Measurements from ENCODE around the gene EXT2. TPM values are rescaled to one million over a fixed set of nuclear protein-coding genes. Genes with fewer than 3 reads are reported as not detected.

EXT2 gene
- total and polyA plus RNA-seq, 10 of the 15 experiments (the other 5 are each of a cell fraction or from before 2014, with no cell fraction given): 3.8 to 31.4 (median 17.9) TPM

DNA sequence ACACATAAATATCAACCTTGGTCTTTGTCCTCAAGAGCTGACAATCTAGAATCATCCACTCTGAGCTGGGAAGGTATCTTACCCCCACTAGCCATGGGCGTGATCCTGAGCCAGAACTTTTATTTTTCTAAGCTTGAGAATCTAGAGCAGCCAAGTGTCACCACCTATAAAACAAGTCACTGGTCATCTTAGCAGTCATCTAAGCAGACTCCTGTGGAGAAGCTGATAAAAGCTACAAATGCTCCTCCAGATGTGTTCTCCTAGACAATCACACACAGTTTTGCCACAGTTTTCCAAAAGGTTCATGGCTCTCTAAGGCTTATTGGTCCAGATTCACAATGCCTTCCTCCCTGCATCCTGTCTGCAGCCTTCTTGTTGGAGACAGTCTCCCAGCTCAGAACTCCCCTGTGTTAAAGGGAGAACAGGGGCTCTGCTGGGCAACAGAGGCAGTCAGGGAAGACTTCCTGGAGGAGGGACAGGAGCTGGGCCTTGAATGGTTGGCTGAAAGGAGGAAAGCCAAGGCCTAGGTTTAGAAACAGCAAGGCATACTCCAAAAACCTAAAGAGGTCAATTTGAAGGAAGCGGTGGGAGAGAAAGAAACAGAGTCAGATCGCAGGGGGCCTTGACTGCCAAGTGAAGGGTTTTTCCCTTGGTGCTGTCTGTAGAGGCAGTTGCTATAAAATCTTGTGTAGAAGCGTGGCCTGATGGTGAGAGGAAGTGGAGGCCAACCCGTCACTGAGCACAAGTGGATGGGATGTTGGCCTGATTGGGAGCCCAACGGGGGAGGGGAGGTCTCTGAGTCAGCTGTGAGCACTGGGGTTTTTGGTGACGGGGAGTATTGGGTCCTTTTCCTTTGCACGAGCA, 172.5 kb downstream of the EXT2 start:
- FAIRE-seq (no peak), DNase-seq (ENCODE audit: low read depth, low spot score) (no peak), ATAC-seq (no peak)
- ChIA-PET RAD21 (ENCODE audit: unreplicated experiment) (no interaction called here), POLR2A (no interaction called here), CTCF (interaction anchor here (0.9 to 1.5 kb wide), 4 partner anchors 10 to 174 kb away, joined by 3 to 4 read pairs (median 4); no protein-coding TSS in a partner anchor), SMC1A (ENCODE audit: uncharacterized antibody, unreplicated experiment) (interaction anchor here (0.5 to 1.3 kb wide), 3 partner anchors 20 to 405 kb away, joined by 3 to 4 read pairs (median 4); no protein-coding TSS in a partner anchor)
- in situ Hi-C loops (cut with MboI): no loop called here
- H3K27me3 ChIP-seq (replicated peaks in 1 of 2; ENCODE audit: control insufficient read depth in 2 of 2, insufficient read depth in 2 of 2, low read length in 1 of 2): no peaks in the 10 kb centered on the region; a peak in 2 of 4 replicates
- no peaks in the 10 kb centered on the region for H3K9me3 ChIP-seq (replicated peaks; ENCODE audit: control insufficient read depth, insufficient read depth, low read length)
- no peak overlapping the region for H3K27ac ChIP-seq (ENCODE audit: control insufficient read depth, insufficient read depth)
- BruUV-seq (replicated peaks): no TSS peak
- intact Hi-C loops (cut with micrococcal nuclease; ENCODE audit: unreplicated experiment): no loop called here
- no peaks in the 10 kb centered on the region for H3K79me2 ChIP-seq (ENCODE audit: control insufficient read depth, insufficient read depth, low read length)
- no peak overlapping the region for H2AFZ ChIP-seq (ENCODE audit: control insufficient read depth, low read depth, low read length)
- no peak overlapping the region for H3K9ac ChIP-seq (ENCODE audit: control insufficient read depth, insufficient read depth, low read length)
- TF ChIP-seq ZNF217 (IDR thresholded peaks at IDR 0.05): no peak
- TF ChIP-seq, protein P1, sequence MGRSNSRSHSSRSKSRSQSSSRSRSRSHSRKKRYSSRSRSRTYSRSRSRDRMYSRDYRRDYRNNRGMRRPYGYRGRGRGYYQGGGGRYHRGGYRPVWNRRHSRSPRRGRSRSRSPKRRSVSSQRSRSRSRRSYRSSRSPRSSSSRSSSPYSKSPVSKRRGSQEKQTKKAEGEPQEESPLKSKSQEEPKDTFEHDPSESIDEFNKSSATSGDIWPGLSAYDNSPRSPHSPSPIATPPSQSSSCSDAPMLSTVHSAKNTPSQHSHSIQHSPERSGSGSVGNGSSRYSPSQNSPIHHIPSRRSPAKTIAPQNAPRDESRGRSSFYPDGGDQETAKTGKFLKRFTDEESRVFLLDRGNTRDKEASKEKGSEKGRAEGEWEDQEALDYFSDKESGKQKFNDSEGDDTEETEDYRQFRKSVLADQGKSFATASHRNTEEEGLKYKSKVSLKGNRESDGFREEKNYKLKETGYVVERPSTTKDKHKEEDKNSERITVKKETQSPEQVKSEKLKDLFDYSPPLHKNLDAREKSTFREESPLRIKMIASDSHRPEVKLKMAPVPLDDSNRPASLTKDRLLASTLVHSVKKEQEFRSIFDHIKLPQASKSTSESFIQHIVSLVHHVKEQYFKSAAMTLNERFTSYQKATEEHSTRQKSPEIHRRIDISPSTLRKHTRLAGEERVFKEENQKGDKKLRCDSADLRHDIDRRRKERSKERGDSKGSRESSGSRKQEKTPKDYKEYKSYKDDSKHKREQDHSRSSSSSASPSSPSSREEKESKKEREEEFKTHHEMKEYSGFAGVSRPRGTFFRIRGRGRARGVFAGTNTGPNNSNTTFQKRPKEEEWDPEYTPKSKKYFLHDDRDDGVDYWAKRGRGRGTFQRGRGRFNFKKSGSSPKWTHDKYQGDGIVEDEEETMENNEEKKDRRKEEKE (IDR thresholded peaks at IDR 0.05): no peak
- no peak for TF ChIP-seq IRF4 (IDR thresholded peaks at IDR 0.05; ENCODE audit: low read depth, low read length)
- no peak for TF ChIP-seq SREBF1 (IDR thresholded peaks at IDR 0.05; ENCODE audit: low read length)
- TF ChIP-seq YY1 (IDR thresholded peaks at IDR 0.05; ENCODE audit: low read depth, low read length): no peak
- TF ChIP-seq EGR1 (IDR thresholded peaks at IDR 0.05; ENCODE audit: borderline replicate concordance in 1 of 2, low read depth in 2 of 2, low read length in 2 of 2): no peak
- no peak for TF ChIP-seq SMAD1 (IDR thresholded peaks at IDR 0.05; ENCODE audit: low read depth, partially characterized antibody)
- TF ChIP-seq NFYA (IDR thresholded peaks at IDR 0.05; ENCODE audit: borderline replicate concordance, low read depth, low read length): no peak
- no peak for TF ChIP-seq SMC3 (IDR thresholded peaks at IDR 0.05; ENCODE audit: borderline replicate concordance, low read length)
- no peak for TF ChIP-seq SIN3A (IDR thresholded peaks at IDR 0.05; ENCODE audit: low read depth, low read length)
- TF ChIP-seq RBBP5 (conservative IDR thresholded peaks at IDR 0.05): no peak
- TF ChIP-seq WRNIP1 (IDR thresholded peaks at IDR 0.05; ENCODE audit: borderline replicate concordance, low read depth, low read length): no peak
- no peak for TF ChIP-seq MEF2A (IDR thresholded peaks at IDR 0.05; ENCODE audit: insufficient read depth, low read depth, low read length)
- TF ChIP-seq IKZF1 (conservative IDR thresholded peaks at IDR 0.05): no peak
- H3K4me2 ChIP-seq (ENCODE audit: control insufficient read depth, insufficient read depth): no peak overlapping the region
- H4K20me1 ChIP-seq (ENCODE audit: control insufficient read depth, insufficient read depth): no peaks in the 10 kb centered on the region
- no peaks in the 10 kb centered on the region for H3K4me1 ChIP-seq (ENCODE audit: control insufficient read depth, insufficient read depth, low read length)
- no peaks in the 10 kb centered on the region for H3K36me3 ChIP-seq (ENCODE audit: control insufficient read depth in 2 of 2, insufficient read depth in 2 of 2, low read length in 1 of 2)
- no peak overlapping the region for H3K4me3 ChIP-seq
- WGBS (ENCODE audit: insufficient coverage, insufficient replicate concordance, low lambda C conversion rate, missing lambda C conversion rate): 32% methylated on average over 8 of the region's 8 CpGs

All from GM12878 (cell line).